Osteoblast (primary cell): ENCODE data around the gene EIF6. TPM values are rescaled to one million over a fixed set of nuclear protein-coding genes. Genes with fewer than 3 reads are reported as not detected.

ENCODE experiments used
- DNase-seq: peaks from one replicate; pipeline ENCODE4 v3.0.0; 2011; ENCODE audit warnings: low spot score, mixed read lengths; ENCODE audit not compliant: insufficient read length; ENCODE audit errors: missing footprints
- H2AFZ ChIP-seq: 2 replicates; pipeline ENCODE4 v1.6.0; 2011; ENCODE audit warnings: mild to moderate bottlenecking, low read length
- H3K27ac ChIP-seq: 2 replicates; pipeline ENCODE4 v1.5.1; 2011; ENCODE audit warnings: mild to moderate bottlenecking, low read depth, low read length, moderate library complexity
- H3K27me3 ChIP-seq: 2 replicates; pipeline ENCODE4 v1.6.0; 2012; ENCODE audit warnings: mild to moderate bottlenecking, control low read depth, inconsistent platforms, low read length, moderate library complexity; ENCODE audit not compliant: insufficient read depth
- H3K36me3 ChIP-seq: 2 replicates; pipeline ENCODE4 v1.5.1; 2011; ENCODE audit warnings: mild to moderate bottlenecking, low read length, control low read depth, moderate library complexity; ENCODE audit not compliant: insufficient read depth
- H3K4me1 ChIP-seq: 2 replicates; pipeline ENCODE4 v1.5.1; 2011; ENCODE audit warnings: mild to moderate bottlenecking, low read length, control low read depth, moderate library complexity; ENCODE audit not compliant: insufficient read depth
- H3K4me2 ChIP-seq: 2 replicates; pipeline ENCODE4 v1.6.0; 2011; ENCODE audit warnings: mild to moderate bottlenecking, low read length; ENCODE audit not compliant: insufficient read depth
- H3K4me3 ChIP-seq: fragments of 200-600 bp; sonication (generic); 3 replicates; pipeline ENCODE4 v1.5.1; 2012; ENCODE audit warnings: mild to moderate bottlenecking, low read length, inconsistent platforms; ENCODE audit not compliant: insufficient read depth
- H3K79me2 ChIP-seq: 2 replicates; pipeline ENCODE4 v1.6.0; 2012; ENCODE audit warnings: mild to moderate bottlenecking, low read length, control low read depth, inconsistent platforms; ENCODE audit not compliant: insufficient read depth
- H3K9me3 ChIP-seq: 2 replicates; pipeline ENCODE4 v1.5.1; 2011; ENCODE audit warnings: low read depth, low read length, control low read depth
- H4K20me1 ChIP-seq: 2 replicates; pipeline ENCODE4 v1.6.0; 2012; ENCODE audit warnings: mild to moderate bottlenecking, low read length, control low read depth; ENCODE audit not compliant: insufficient read depth
- total RNA-seq: library from RNA; depleted of rRNA; stranded (reverse); fragments of >200 nt; gene quantifications from 2 replicates; pipeline ENCODE4 v1.2.3, GENCODE V29; 2012
- TF ChIP-seq, protein P1 (sequence below): IDR thresholded peaks from 2 replicates; pipeline ENCODE4 v1.5.1; 2011; ENCODE audit warnings: mild to moderate bottlenecking, low read depth, low read length, moderate library complexity; ENCODE audit errors: extremely low read depth

The EIF6 gene
- total RNA-seq, 1 donor, result 121 TPM

DNA sequence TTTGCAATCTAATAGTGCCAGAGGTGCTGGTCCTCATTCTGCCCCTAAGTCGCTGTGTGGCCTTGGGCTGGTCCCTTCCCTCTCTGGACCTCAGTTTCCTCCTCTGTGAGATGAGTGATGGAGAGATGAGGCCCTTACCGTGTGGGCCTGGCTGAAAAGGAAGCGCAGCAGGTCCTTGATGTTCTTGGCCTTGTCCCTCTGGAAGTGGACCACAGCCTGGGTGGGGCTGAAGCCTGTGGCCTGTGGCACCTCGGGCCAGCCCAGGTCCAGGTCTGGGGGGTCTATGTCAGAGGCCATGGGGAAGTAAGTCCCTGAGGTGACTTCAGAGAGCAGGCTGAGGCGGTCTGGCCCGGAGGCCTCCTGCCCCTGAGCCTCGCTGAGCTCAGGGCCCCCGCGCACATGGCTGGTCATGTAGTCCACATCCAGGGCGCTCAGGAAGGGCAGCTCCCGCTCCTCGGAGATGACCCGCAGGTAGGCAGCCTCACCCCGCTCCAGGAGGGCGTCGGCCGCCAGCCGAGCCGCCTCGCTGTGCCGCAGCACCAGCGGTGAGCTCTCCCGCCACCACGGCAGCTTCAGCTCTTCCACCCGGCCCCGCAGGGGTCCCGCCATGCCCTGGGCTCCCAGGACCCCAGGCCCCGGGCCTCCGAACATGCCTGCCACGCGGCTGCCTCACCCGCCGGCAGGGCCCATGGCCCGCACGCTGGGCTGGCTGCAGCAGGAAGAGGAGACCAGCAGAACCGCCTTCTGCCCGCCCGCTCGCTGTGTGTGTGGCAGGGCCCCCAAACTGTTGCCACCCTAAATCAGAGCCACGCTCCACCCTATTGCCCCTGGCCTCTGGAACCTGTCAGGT, 7.3 kb upstream of the EIF6 start, which contains the start of gene FAM83C:
TSS of gene FAM83C (minus strand) at position 772 of the 850 bp plus-strand sequence. CDS start at position 651, 121 bp downstream.
- H3K4me2 ChIP-seq, result no peak within 1 kb of the TSS
- TF ChIP-seq, protein P1, sequence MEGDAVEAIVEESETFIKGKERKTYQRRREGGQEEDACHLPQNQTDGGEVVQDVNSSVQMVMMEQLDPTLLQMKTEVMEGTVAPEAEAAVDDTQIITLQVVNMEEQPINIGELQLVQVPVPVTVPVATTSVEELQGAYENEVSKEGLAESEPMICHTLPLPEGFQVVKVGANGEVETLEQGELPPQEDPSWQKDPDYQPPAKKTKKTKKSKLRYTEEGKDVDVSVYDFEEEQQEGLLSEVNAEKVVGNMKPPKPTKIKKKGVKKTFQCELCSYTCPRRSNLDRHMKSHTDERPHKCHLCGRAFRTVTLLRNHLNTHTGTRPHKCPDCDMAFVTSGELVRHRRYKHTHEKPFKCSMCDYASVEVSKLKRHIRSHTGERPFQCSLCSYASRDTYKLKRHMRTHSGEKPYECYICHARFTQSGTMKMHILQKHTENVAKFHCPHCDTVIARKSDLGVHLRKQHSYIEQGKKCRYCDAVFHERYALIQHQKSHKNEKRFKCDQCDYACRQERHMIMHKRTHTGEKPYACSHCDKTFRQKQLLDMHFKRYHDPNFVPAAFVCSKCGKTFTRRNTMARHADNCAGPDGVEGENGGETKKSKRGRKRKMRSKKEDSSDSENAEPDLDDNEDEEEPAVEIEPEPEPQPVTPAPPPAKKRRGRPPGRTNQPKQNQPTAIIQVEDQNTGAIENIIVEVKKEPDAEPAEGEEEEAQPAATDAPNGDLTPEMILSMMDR, result no peak
- H3K4me1 ChIP-seq, result no peaks in the 10 kb centered on the region
- no peak within 1 kb of the TSS for H2AFZ ChIP-seq
- H3K4me3 ChIP-seq, result no peak within 1 kb of the TSS
- H3K27me3 ChIP-seq, result peaks cover 3% of the 10 kb centered on the region
- no peaks in the 10 kb centered on the region for H4K20me1 ChIP-seq
- H3K27ac ChIP-seq, result no peak within 1 kb of the TSS
- H3K9me3 ChIP-seq, result no peaks in the 10 kb centered on the region
- no peaks in the 10 kb centered on the region for H3K79me2 ChIP-seq
- no peaks in the 10 kb centered on the region for H3K36me3 ChIP-seq
- DNase-seq, result peak; percentile 55

DNA sequence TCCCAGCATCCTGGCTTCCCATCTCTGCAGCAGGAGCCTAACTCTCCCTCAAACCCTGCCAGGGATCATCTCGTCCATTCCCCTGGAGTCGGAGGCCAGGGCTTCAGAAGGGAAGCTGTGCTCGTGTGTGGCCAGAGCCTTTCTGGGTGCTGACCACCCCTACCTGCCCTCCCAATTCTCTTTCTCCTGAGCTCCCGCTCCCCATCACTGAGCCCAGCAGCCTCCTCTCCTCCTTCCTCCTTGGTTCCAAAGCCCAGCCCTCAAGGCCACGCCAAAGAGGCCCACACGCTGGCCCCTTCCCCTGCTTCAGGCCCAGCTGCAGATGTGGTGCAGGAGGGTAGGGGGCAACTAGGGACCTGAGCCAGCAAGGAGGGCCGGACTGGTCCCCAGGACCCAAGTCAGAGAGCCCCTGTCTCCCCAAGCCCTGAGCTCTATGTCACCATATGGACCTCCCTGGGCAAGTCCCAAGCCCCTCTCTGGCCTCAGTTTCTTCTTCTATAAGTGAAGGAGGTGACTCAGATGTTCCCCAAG, 6.4 kb upstream of the EIF6 start:
- Histone ChIP-seq H4K20me1 (no peaks in the 10 kb centered on the region), H3K4me1 (no peaks in the 10 kb centered on the region), H3K4me3 (no peak overlapping the region), H3K27me3 (peaks cover 3% of the 10 kb centered on the region), H3K4me2 (no peak overlapping the region), H3K9me3 (no peaks in the 10 kb centered on the region), H2AFZ (no peak overlapping the region), H3K27ac (no peak overlapping the region), H3K79me2 (no peaks in the 10 kb centered on the region), H3K36me3 (no peaks in the 10 kb centered on the region)
- TF ChIP-seq, protein P1, result no peak
- DNase-seq, result peak; percentile 74

DNA sequence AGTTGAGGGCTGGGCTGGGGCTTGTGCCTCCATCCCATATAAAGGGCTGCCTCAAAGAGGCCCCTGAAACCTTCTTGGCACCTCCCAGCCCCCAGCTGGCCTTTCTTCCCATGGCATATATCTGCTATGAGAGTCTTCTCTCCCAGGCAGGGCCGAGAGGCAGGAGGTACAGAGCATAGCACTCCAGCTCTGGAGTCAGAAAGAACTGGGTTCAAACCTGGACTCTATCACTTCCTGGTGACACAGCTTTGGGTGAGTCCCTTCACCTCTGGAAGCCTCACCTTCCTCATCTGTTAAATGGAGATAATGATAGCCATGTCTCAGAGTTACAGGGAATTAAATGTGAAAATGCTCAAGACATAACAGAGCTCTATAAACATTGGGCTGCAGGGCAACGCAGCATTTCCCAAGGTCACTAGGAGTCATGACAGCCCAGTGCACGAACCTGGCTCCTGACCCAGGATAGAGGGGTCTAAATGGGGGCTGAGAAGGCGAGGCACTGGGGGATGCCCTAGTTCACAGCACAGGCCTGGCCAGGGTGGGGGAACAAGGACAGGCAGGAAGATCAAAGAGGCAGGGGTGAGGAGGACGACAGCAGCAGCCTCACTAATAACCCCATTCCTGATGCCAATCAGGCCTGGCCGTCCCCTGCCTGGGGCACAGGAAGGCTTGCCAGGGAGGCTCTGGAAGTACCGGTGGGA, 5.8 kb upstream of the EIF6 start:
- peaks cover 3% of the 10 kb centered on the region for H3K27me3 ChIP-seq
- H3K27ac ChIP-seq, result no peak overlapping the region
- peaks cover 2% of the 10 kb centered on the region for H3K4me1 ChIP-seq
- H4K20me1 ChIP-seq, result no peaks in the 10 kb centered on the region
- H3K4me2 ChIP-seq, result no peak overlapping the region
- H2AFZ ChIP-seq, result no peak overlapping the region
- TF ChIP-seq, protein P1, result no peak
- H3K9me3 ChIP-seq, result no peaks in the 10 kb centered on the region
- no peaks in the 10 kb centered on the region for H3K36me3 ChIP-seq
- H3K79me2 ChIP-seq, result peaks cover under 1% of the 10 kb centered on the region
- H3K4me3 ChIP-seq, result no peak overlapping the region
- DNase-seq, result peak; percentile 73
